ENCODE measurements around the gene ESPNL. TPM values are rescaled to one million over a fixed set of nuclear protein-coding genes. Genes with fewer than 3 reads are reported as not detected.

Gene ESPNL
- total RNA-seq, 1 experiment from 2014 or later = 0.85 TPM

DNA sequence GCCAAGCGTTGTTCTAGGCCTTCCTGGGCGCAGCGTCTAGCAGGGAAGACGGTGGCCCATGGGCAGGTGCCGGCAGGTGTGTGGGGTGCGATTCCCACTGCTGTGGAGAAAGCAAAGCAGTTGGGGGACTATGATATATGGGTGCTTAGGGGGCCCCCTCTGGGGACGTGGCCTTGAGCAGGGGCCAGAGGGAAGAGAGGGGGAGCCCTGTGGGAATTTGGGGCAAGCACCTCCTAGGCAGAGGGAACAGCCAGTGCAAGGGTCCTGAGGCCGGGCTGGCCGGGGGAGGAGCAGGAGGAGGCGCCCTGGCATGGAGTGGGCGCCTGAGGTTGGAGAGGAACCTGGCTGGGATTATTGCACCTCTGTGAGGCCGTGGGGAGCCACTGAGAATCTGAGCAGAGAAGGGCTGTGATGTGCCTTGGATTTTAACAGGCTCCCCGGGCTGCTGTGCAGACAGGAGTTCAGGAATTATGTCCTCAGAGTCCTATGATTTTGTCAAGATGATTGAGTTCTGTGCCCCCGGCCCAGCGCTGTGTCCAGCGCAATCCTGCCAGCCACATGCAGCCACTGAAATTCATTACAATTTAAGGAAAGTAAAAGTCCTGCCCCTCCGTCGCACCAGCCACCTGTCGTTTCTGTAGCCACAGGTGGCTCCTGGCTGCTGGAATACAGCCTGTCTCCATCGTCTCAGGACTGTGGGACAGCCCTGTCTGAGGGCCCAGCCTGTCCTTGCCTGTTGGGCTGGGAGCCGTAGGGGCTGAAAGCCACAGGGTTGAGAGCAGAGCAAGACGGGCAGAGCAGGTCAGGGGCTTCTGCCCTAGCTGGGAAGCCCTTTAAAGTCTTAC, 29.2 kb downstream of the ESPNL start:
- intact Hi-C loops (cut with micrococcal nuclease; ENCODE audit: unreplicated experiment) = no loop called here
- ATAC-seq (no peak), DNase-seq (ENCODE audit: low read depth, low spot score) (no peak)
- no peak overlapping the region for H3K27ac ChIP-seq (ENCODE audit: low read length)
- no peak overlapping the region for H3K4me3 ChIP-seq (ENCODE audit: low read depth in 2 of 2, low read length in 2 of 2)
- H3K4me1 ChIP-seq (ENCODE audit: control insufficient read depth, insufficient read depth, low read length) = no peaks in the 10 kb centered on the region
- in situ Hi-C loops (cut with HindIII; ENCODE audit: low pct_unique_long_range_greater_than_20kb, low sequenced_read_pairs) = no loop called here
- H3K36me3 ChIP-seq (ENCODE audit: control insufficient read depth, insufficient read depth, low read length) = no peaks in the 10 kb centered on the region
- H3K9me3 ChIP-seq (ENCODE audit: control insufficient read depth, insufficient read depth, low read depth, low read length) = no peaks in the 10 kb centered on the region
- no peaks in the 10 kb centered on the region for H3K27me3 ChIP-seq (ENCODE audit: control insufficient read depth, insufficient read depth, low read length)
- TF ChIP-seq REST (IDR thresholded peaks at IDR 0.05; ENCODE audit: insufficient read depth in 1 of 2, low read depth in 2 of 2, low read length in 1 of 2) (no peak), TCF7L2 (IDR thresholded peaks at IDR 0.05; ENCODE audit: low read depth, low read length) (no peak), SIN3A (IDR thresholded peaks at IDR 0.05; ENCODE audit: borderline replicate concordance, insufficient read depth, low read depth, low read length) (no peak), POLR2AphosphoS5 (IDR thresholded peaks at IDR 0.05; ENCODE audit: low read depth, low read length) (no peak), CTCF (IDR thresholded peaks at IDR 0.05) (no peak)
- POLR2A ChIA-PET = no interaction called here
- CTCF ChIA-PET = no interaction called here
- no TSS peak for BruUV-seq (replicated peaks)

GRCh38 chr2:238130111-238130695, 30.1 kb downstream of the ESPNL start:
- TF ChIP-seq POLR2AphosphoS5 (IDR thresholded peaks at IDR 0.05; ENCODE audit: low read depth, low read length) (no peak), REST (IDR thresholded peaks at IDR 0.05; ENCODE audit: insufficient read depth in 1 of 2, low read depth in 2 of 2, low read length in 1 of 2) (no peak), TCF7L2 (IDR thresholded peaks at IDR 0.05; ENCODE audit: low read depth, low read length) (no peak), SIN3A (IDR thresholded peaks at IDR 0.05; ENCODE audit: borderline replicate concordance, insufficient read depth, low read depth, low read length) (no peak), CTCF (IDR thresholded peaks at IDR 0.05) (no peak)
- ATAC-seq = no peak
- no peaks in the 10 kb centered on the region for H3K4me1 ChIP-seq (ENCODE audit: control insufficient read depth, insufficient read depth, low read length)
- no TSS peak for BruUV-seq (replicated peaks)
- ChIA-PET CTCF (no interaction called here), POLR2A (no interaction called here)
- no peak overlapping the region for H3K4me3 ChIP-seq (ENCODE audit: low read depth in 2 of 2, low read length in 2 of 2)
- H3K9me3 ChIP-seq (ENCODE audit: control insufficient read depth, insufficient read depth, low read depth, low read length) = no peaks in the 10 kb centered on the region
- no peak overlapping the region for H3K27ac ChIP-seq (ENCODE audit: low read length)
- in situ Hi-C loops (cut with HindIII; ENCODE audit: low pct_unique_long_range_greater_than_20kb, low sequenced_read_pairs) (no loop called here), intact Hi-C loops (cut with micrococcal nuclease; ENCODE audit: unreplicated experiment) (no loop called here)
- DNase-seq (ENCODE audit: low read depth, low spot score) = no peak
- H3K27me3 ChIP-seq (ENCODE audit: control insufficient read depth, insufficient read depth, low read length) = no peaks in the 10 kb centered on the region
- no peaks in the 10 kb centered on the region for H3K36me3 ChIP-seq (ENCODE audit: control insufficient read depth, insufficient read depth, low read length)

All from Panc1 (cell line).